Measurements from ENCODE around the gene RAB35. TPM values are rescaled to one million over a fixed set of nuclear protein-coding genes. Genes with fewer than 3 reads are reported as not detected.

RAB35 gene
- total RNA-seq, 1 experiment from 2014 or later, result 68.2 TPM

DNA sequence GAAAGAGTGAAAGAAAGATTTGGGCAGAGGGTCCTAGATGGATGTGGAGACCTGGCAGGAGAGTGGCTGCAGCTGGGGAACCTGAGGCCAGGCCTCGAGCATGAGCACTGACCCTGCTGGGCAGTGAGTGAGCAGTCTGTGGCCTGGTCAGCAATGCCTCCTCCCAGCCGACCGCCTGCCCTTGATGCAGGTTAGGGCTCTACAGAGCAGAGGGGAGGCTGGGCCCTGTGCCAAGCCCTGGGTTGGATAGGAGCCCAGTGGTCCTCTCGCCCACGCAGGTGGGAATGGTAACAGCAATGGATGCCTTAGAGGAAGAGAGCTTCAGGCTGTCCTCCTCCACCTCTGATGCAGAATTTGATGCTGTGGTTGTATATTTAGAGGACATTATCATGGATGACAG, 59.8 kb downstream of the RAB35 start:
- Mint-ChIP-seq H3K36me3 (ENCODE audit: insufficient read depth, unreplicated experiment) (no peaks in the 10 kb centered on the region), H3K4me1 (ENCODE audit: low read depth, unreplicated experiment) (no peaks in the 10 kb centered on the region), H3K9me3 (ENCODE audit: low read depth, unreplicated experiment) (peaks cover 3% of the 10 kb centered on the region), H3K4me3 (ENCODE audit: low read depth, unreplicated experiment) (no peak overlapping the region), H3K27ac (ENCODE audit: unreplicated experiment) (no peak overlapping the region), H3K27me3 (ENCODE audit: unreplicated experiment) (no peaks in the 10 kb centered on the region)
- TF ChIP-seq, protein P1, sequence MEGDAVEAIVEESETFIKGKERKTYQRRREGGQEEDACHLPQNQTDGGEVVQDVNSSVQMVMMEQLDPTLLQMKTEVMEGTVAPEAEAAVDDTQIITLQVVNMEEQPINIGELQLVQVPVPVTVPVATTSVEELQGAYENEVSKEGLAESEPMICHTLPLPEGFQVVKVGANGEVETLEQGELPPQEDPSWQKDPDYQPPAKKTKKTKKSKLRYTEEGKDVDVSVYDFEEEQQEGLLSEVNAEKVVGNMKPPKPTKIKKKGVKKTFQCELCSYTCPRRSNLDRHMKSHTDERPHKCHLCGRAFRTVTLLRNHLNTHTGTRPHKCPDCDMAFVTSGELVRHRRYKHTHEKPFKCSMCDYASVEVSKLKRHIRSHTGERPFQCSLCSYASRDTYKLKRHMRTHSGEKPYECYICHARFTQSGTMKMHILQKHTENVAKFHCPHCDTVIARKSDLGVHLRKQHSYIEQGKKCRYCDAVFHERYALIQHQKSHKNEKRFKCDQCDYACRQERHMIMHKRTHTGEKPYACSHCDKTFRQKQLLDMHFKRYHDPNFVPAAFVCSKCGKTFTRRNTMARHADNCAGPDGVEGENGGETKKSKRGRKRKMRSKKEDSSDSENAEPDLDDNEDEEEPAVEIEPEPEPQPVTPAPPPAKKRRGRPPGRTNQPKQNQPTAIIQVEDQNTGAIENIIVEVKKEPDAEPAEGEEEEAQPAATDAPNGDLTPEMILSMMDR (IDR thresholded peaks at IDR 0.05; ENCODE audit: unreplicated experiment), result no peak
- BruUV-seq (replicated peaks), result no TSS peak
- intact Hi-C loops (cut with micrococcal nuclease; ENCODE audit: unreplicated experiment), result no loop called here
- CTCF ChIA-PET, result interaction anchor here (0.7 to 0.9 kb wide), 2 partner anchors 9 to 30 kb away, joined by 3 to 4 read pairs; no protein-coding TSS in a partner anchor
- DNase-seq, result no peak

DNA sequence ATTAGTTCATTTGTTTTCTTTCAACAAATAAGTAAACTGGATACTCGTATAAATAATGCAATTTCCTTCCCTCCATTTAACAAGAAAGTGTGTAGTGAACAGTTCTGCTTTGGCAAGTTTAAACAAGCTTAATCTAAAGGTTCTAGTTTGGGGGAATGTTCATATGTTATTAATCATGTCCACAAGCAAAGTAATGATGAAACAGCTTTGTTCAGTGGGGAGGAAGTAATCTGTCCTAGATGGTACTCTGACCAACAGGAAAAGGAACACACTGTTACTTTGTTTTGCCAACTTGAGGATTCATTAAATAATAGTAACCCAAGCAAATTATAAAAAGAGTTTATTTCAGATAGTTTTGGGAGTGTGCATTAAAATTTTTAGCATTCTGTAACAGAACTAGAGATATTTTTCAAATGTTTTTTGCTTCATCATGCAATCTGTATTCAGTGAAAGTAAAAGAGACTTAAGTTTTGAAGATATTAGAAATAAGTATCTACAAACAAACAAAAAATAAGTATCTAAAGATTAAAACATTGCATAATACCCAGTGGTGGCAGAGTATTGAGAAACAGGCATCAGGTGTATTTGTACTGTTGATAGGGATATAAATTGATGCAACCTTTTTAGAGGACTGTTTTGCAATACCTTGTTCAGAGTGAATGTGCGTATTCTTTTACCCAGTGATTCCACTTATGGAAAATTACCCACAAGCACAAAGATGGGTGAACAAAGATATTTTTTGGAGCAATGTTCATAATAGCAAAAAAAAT, 61.1 kb downstream of the RAB35 start:
- TF ChIP-seq, protein P1 (IDR thresholded peaks at IDR 0.05; ENCODE audit: unreplicated experiment), result no peak
- intact Hi-C loops (cut with micrococcal nuclease; ENCODE audit: unreplicated experiment), result no loop called here
- no TSS peak for BruUV-seq (replicated peaks)
- Mint-ChIP-seq H3K27me3 (ENCODE audit: unreplicated experiment) (no peaks in the 10 kb centered on the region), H3K4me1 (ENCODE audit: low read depth, unreplicated experiment) (no peaks in the 10 kb centered on the region), H3K27ac (ENCODE audit: unreplicated experiment) (no peak overlapping the region), H3K9me3 (ENCODE audit: low read depth, unreplicated experiment) (peaks cover 3% of the 10 kb centered on the region), H3K4me3 (ENCODE audit: low read depth, unreplicated experiment) (no peak overlapping the region), H3K36me3 (ENCODE audit: insufficient read depth, unreplicated experiment) (no peaks in the 10 kb centered on the region)
- DNase-seq, result no peak
- CTCF ChIA-PET, result no interaction called here

DNA sequence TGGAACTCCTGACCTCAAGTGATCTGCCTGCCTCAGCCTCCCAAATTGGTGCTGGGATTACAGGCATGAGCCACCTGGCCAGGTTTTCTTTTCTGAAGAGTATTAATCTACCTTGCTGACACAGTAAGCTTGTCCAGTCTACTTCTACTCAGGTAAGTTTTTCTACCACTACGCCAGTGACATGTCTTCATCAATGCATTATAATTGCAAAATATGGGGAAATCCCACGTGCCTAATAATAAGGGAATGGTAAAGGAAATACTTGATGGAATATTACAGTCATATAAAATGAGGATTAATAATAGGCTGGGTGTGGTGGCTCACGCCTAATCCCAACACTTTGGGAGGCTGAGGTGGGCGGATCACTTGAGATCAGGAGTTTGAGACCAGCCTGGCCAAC, 62.3 kb downstream of the RAB35 start:
- Mint-ChIP-seq H3K27ac (ENCODE audit: unreplicated experiment) (no peak overlapping the region), H3K36me3 (ENCODE audit: insufficient read depth, unreplicated experiment) (no peaks in the 10 kb centered on the region), H3K9me3 (ENCODE audit: low read depth, unreplicated experiment) (peaks cover 3% of the 10 kb centered on the region), H3K4me3 (ENCODE audit: low read depth, unreplicated experiment) (no peak overlapping the region), H3K4me1 (ENCODE audit: low read depth, unreplicated experiment) (no peaks in the 10 kb centered on the region), H3K27me3 (ENCODE audit: unreplicated experiment) (no peaks in the 10 kb centered on the region)
- intact Hi-C loops (cut with micrococcal nuclease; ENCODE audit: unreplicated experiment), result no loop called here
- CTCF ChIA-PET, result interaction anchor here (0.6 kb wide), 1 partner anchor 46 kb away, joined by 6 read pairs; no protein-coding TSS in a partner anchor
- TF ChIP-seq, protein P1 (IDR thresholded peaks at IDR 0.05; ENCODE audit: unreplicated experiment), result no peak
- DNase-seq, result no peak
- BruUV-seq (replicated peaks), result no TSS peak

DNA sequence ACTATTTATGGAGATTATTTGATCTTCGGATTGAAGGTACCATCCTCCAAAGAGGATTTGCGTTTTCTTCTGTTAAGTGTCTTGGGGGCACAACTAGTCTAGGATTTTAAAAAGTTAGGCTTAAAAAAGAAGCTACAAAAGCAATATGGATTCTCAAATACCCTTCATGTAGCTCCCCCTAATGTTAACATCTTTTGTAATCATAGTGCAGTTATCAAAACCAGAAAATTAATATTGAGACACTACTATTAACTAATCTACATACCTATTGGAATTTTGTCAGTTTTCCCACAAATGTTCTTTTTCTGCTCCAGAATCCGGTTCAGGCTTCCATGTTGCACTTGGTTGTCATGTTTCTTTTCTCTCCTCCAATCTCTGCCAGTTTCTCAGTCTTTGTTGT, 65.0 kb downstream of the RAB35 start:
- H3K9me3 Mint-ChIP-seq (ENCODE audit: low read depth, unreplicated experiment), result peaks cover 3% of the 10 kb centered on the region
- H3K4me3 Mint-ChIP-seq (ENCODE audit: low read depth, unreplicated experiment), result no peak overlapping the region
- TF ChIP-seq, protein P1 (IDR thresholded peaks at IDR 0.05; ENCODE audit: unreplicated experiment), result no peak
- BruUV-seq (replicated peaks), result no TSS peak
- CTCF ChIA-PET, result interaction anchor here (0.5 kb wide), 1 partner anchor 43 kb away, joined by 4 read pairs; no protein-coding TSS in a partner anchor
- intact Hi-C loops (cut with micrococcal nuclease; ENCODE audit: unreplicated experiment), result no loop called here
- no peaks in the 10 kb centered on the region for H3K4me1 Mint-ChIP-seq (ENCODE audit: low read depth, unreplicated experiment)
- no peak for DNase-seq
- H3K27me3 Mint-ChIP-seq (ENCODE audit: unreplicated experiment), result no peaks in the 10 kb centered on the region
- H3K36me3 Mint-ChIP-seq (ENCODE audit: insufficient read depth, unreplicated experiment), result no peaks in the 10 kb centered on the region
- H3K27ac Mint-ChIP-seq (ENCODE audit: unreplicated experiment), result no peak overlapping the region
